Endothelial cell (in vitro differentiated cells): Measurements from ENCODE around the gene ADARB2. TPM values are rescaled to one million over a fixed set of nuclear protein-coding genes. Genes with fewer than 3 reads are reported as not detected.

Experiments used
- DNase-seq: peaks from one replicate; pipeline ENCODE4 v3.0.0; 2021; ENCODE audit warnings: low spot score
- H3K27ac Mint-ChIP-seq: one replicate; pipeline ENCODE4 v1.8.0; 2021; ENCODE audit warnings: mixed read lengths, inconsistent platforms; ENCODE audit not compliant: unreplicated experiment
- H3K27me3 Mint-ChIP-seq: one replicate; pipeline ENCODE4 v1.8.0; 2021; ENCODE audit warnings: mild to moderate bottlenecking, moderate library complexity, mixed read lengths, inconsistent platforms; ENCODE audit not compliant: unreplicated experiment
- H3K36me3 Mint-ChIP-seq: one replicate; pipeline ENCODE4 v1.8.0; 2021; ENCODE audit warnings: mild to moderate bottlenecking, low read depth, mixed read lengths, inconsistent platforms; ENCODE audit not compliant: unreplicated experiment
- H3K4me1 Mint-ChIP-seq: one replicate; pipeline ENCODE4 v1.8.0; 2021; ENCODE audit warnings: mild to moderate bottlenecking, mixed read lengths, inconsistent platforms; ENCODE audit not compliant: unreplicated experiment
- H3K4me3 Mint-ChIP-seq: one replicate; pipeline ENCODE4 v1.8.0; 2021; ENCODE audit warnings: mild to moderate bottlenecking, mixed read lengths, inconsistent platforms; ENCODE audit not compliant: unreplicated experiment
- H3K9me3 Mint-ChIP-seq: one replicate; pipeline ENCODE4 v1.8.0; 2021; ENCODE audit warnings: mixed read lengths, inconsistent platforms; ENCODE audit not compliant: unreplicated experiment
- CTCF ChIP-seq: fragments of 200-600 bp; sonication (generic); IDR thresholded peaks from one replicate; pipeline ENCODE4 v1.5.0; 2021; ENCODE audit warnings: antibody characterized with exemption; ENCODE audit not compliant: unreplicated experiment
- total RNA-seq: library from RNA; stranded (reverse); fragmentation: NEBNext Ultra II Directional; extraction: Animal tissue kit (Norgen Biotek cat#: 25700); gene quantifications from one replicate; pipeline ENCODE4 v1.2.1, GENCODE V29; 2021; ENCODE audit not compliant: unreplicated experiment

Gene ADARB2
- total RNA-seq, 1 donor from 2014 or later, result 54.9 TPM

DNA sequence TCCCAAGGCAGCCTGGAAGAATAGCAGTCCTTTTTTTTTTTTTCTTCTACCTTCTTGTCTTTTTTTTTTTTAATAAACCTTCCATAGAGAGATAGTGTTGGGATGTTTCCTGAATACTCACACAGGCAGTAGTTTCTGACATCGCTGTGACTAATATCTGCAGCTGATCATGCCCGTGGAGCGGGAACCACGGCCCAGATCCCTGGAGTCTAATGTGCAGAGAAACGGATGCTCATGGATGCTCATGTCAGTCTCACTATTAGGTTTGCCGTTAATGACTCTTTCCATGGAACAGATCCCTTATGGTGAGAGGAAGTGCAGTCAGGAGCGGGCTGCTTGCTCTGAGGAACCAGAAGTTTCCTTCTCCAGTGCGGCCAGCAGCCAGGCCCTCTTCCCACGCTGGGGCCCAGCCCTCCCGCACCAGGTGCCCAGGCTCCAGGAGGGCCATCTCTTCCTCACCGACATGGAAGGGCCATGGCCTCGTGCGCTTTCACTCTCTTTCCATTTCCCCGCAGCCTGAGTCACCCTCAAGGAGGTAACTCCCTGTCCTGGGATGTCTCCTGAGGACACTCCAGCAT is 548.7 kb downstream of the ADARB2 start:
- no peak for TF ChIP-seq CTCF
- no peak overlapping the region for H3K27ac Mint-ChIP-seq
- no peak overlapping the region for H3K4me3 Mint-ChIP-seq
- H3K4me1 Mint-ChIP-seq, result peaks cover 13% of the 10 kb centered on the region
- H3K27me3 Mint-ChIP-seq, result peaks cover 1% of the 10 kb centered on the region
- no peaks in the 10 kb centered on the region for H3K9me3 Mint-ChIP-seq
- no peak for DNase-seq
- peaks cover 6% of the 10 kb centered on the region for H3K36me3 Mint-ChIP-seq

GRCh38 chr10:1187855-1188557 is 549.3 kb downstream of the ADARB2 start:
- Mint-ChIP-seq H3K9me3 (no peaks in the 10 kb centered on the region), H3K36me3 (peaks cover 6% of the 10 kb centered on the region), H3K4me1 (peaks cover 13% of the 10 kb centered on the region), H3K27ac (no peak overlapping the region), H3K4me3 (no peak overlapping the region), H3K27me3 (peaks cover 1% of the 10 kb centered on the region)
- TF ChIP-seq CTCF, result no peak
- DNase-seq, result no peak

GRCh38 chr10:1187151-1187854 is 550.0 kb downstream of the ADARB2 start:
- no peak overlapping the region for H3K4me3 Mint-ChIP-seq
- no peak for TF ChIP-seq CTCF
- peaks cover 1% of the 10 kb centered on the region for H3K27me3 Mint-ChIP-seq
- H3K36me3 Mint-ChIP-seq, result peaks cover 6% of the 10 kb centered on the region
- H3K9me3 Mint-ChIP-seq, result no peaks in the 10 kb centered on the region
- peaks cover 13% of the 10 kb centered on the region for H3K4me1 Mint-ChIP-seq
- no peak for DNase-seq
- H3K27ac Mint-ChIP-seq, result no peak overlapping the region

GRCh38 chr10:1186683-1186990 is 550.7 kb downstream of the ADARB2 start:
- no peak for TF ChIP-seq CTCF
- H3K4me1 Mint-ChIP-seq, result peaks cover 13% of the 10 kb centered on the region
- peaks cover 6% of the 10 kb centered on the region for H3K36me3 Mint-ChIP-seq
- no peak overlapping the region for H3K27ac Mint-ChIP-seq
- no peak overlapping the region for H3K4me3 Mint-ChIP-seq
- no peak for DNase-seq
- peaks cover 1% of the 10 kb centered on the region for H3K27me3 Mint-ChIP-seq
- H3K9me3 Mint-ChIP-seq, result no peaks in the 10 kb centered on the region
